PC-9 (cell line): ENCODE results near the gene A4GALT. TPM values are rescaled to one million over a fixed set of nuclear protein-coding genes. Genes with fewer than 3 reads are reported as not detected.
"Not testable (repeated sequence)": the region's sequence is repeated elsewhere in the genome, so short reads cannot be mapped to it uniquely, and the experiment has no call there.

Experiments
- BruUV-seq: library from RNA; stranded (reverse); fragments of 400-500 nt; replicated peaks from 2 replicates; lab custom pipeline; 2021; lab: Mats Ljungman, UMichigan
- CTCF ChIA-PET: fragments of 300-600 bp; sonication (Branson Sonifier 250); formaldehyde crosslinking; loops from one replicate; lab custom pipeline; 2022; ENCODE audit warnings: antibody characterized with exemption; lab: Charles Lee
- POLR2A ChIA-PET: fragments of 300-600 bp; sonication (Branson Sonifier 250); formaldehyde crosslinking; loops from one replicate; lab custom pipeline; 2022; ENCODE audit warnings: antibody characterized with exemption; ENCODE audit not compliant: unreplicated experiment; lab: Charles Lee
- DNase-seq, 2 experiments: peaks; one replicate each; pipeline versions ENCODE4 v3.0.0 to v3.0.0-alpha.2; 2015 to 2022; ENCODE audit warnings: mixed read lengths in 1 of 2
- H2AFZ ChIP-seq: fragments of 200-600 bp; sonication (generic); 2 replicates; pipeline ENCODE4 v1.8.1; 2017; ENCODE audit warnings: antibody characterized with exemption
- H3F3A ChIP-seq: fragments of 200-600 bp; sonication (generic); 2 replicates; pipeline ENCODE4 v1.8.1; 2017; ENCODE audit warnings: antibody characterized with exemption, mild to moderate bottlenecking, low read depth; ENCODE audit not compliant: insufficient read depth
- H3K27ac ChIP-seq: fragments of 200-600 bp; sonication (generic); 2 replicates; pipeline ENCODE4 v1.6.1; 2016; ENCODE audit warnings: mixed run types
- H3K27me3 ChIP-seq: fragments of 200-600 bp; sonication (generic); 2 replicates; pipeline ENCODE4 v1.6.1; 2016; ENCODE audit warnings: low read depth, mixed run types; ENCODE audit not compliant: insufficient read depth
- H3K36me3 ChIP-seq: fragments of 200-600 bp; sonication (generic); 2 replicates; pipeline ENCODE4 v1.6.1; 2016; ENCODE audit warnings: low read depth, mixed run types
- H3K4me1 ChIP-seq: fragments of 200-600 bp; sonication (generic); replicated peaks from 2 replicates; pipeline ENCODE4 v1.6.1; 2016; ENCODE audit warnings: mixed run types; ENCODE audit not compliant: insufficient read depth
- H3K4me2 ChIP-seq: fragments of 200-600 bp; sonication (generic); 2 replicates; pipeline ENCODE4 v1.6.1; 2017; ENCODE audit warnings: mixed run types
- H3K4me3 ChIP-seq: fragments of 200-600 bp; sonication (generic); 2 replicates; pipeline ENCODE4 v1.6.1; 2016; ENCODE audit warnings: mixed run types
- H3K79me2 ChIP-seq: fragments of 200-600 bp; sonication (generic); 2 replicates; pipeline ENCODE4 v1.6.1; 2017; ENCODE audit warnings: low read depth, mixed run types
- H3K9me2 ChIP-seq: fragments of 200-600 bp; sonication (generic); 2 replicates; pipeline ENCODE4 v1.8.1; 2017; ENCODE audit warnings: mild to moderate bottlenecking; ENCODE audit not compliant: insufficient read depth
- H3K9me3 ChIP-seq: fragments of 200-600 bp; sonication (generic); 2 replicates; pipeline ENCODE4 v1.8.1; 2016; ENCODE audit warnings: low read depth; ENCODE audit not compliant: insufficient read depth
- H4K20me1 ChIP-seq: fragments of 200-600 bp; sonication (generic); 2 replicates; pipeline ENCODE4 v1.8.1; 2017; ENCODE audit not compliant: insufficient read depth
- EZH2 ChIP-seq: fragments of 200-600 bp; sonication (generic); IDR thresholded peaks from 2 replicates; pipeline ENCODE4 v1.8.0; 2017; ENCODE audit warnings: antibody characterized with exemption, low read depth
- intact Hi-C: fragments of 100-400 bp; cut with micrococcal nuclease; formaldehyde crosslinking; loops from one replicate; pipeline ENCODE4 v1.10.0; 2022; ENCODE audit not compliant: unreplicated experiment
- total RNA-seq: library from RNA; stranded (reverse); gene quantifications from 2 replicates; pipeline ENCODE4 v1.2.3, GENCODE V29; 2021
- TF ChIP-seq, protein P1 (sequence below): fragments of 200-600 bp; sonication (generic); conservative IDR thresholded peaks from 2 replicates; pipeline ENCODE4 v1.6.1; 2017; ENCODE audit warnings: mixed run types, antibody characterized with exemption, mild to moderate bottlenecking, moderate library complexity

A4GALT gene
- total RNA-seq, 1 experiment from 2014 or later, result 17.1 TPM

DNA sequence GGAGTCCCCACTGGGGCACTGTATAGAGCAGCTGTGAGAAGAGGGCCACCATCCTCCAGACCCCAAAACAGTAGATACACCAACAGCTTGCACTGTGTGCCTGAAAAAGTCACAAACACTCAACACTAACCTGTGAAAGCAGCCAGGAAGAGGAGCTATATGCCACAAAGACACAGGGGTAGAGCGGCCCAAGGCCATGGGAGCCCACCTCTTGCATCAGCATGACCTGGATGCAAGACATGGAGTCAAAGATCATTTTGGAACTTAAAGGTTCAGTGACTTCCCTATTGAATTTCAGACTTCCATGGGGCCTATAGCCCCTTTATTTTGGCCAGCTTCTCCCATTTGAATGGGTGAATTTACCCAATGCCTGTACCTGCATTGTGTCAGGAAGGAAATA, 41.8 kb downstream of the A4GALT start:
- Histone ChIP-seq H3K79me2 (no peaks in the 10 kb centered on the region), H3K4me1 (peaks cover 18% of the 10 kb centered on the region), H3K9me2 (no peaks in the 10 kb centered on the region), H3F3A (peaks cover 18% of the 10 kb centered on the region; the same call in 1 of the 2 replicates), H3K4me2 (no peak overlapping the region), H3K27ac (no peak overlapping the region), H3K36me3 (no peaks in the 10 kb centered on the region), H2AFZ (no peak overlapping the region), H3K27me3 (no peaks in the 10 kb centered on the region), H4K20me1 (no peaks in the 10 kb centered on the region), H3K4me3 (no peak overlapping the region), H3K9me3 (peaks cover 15% of the 10 kb centered on the region; the same call in 1 of the 2 replicates)
- ChIA-PET CTCF (no interaction called here), POLR2A (no interaction called here)
- intact Hi-C loops, result no loop called here
- no peak for DNase-seq
- TF ChIP-seq, protein P1, sequence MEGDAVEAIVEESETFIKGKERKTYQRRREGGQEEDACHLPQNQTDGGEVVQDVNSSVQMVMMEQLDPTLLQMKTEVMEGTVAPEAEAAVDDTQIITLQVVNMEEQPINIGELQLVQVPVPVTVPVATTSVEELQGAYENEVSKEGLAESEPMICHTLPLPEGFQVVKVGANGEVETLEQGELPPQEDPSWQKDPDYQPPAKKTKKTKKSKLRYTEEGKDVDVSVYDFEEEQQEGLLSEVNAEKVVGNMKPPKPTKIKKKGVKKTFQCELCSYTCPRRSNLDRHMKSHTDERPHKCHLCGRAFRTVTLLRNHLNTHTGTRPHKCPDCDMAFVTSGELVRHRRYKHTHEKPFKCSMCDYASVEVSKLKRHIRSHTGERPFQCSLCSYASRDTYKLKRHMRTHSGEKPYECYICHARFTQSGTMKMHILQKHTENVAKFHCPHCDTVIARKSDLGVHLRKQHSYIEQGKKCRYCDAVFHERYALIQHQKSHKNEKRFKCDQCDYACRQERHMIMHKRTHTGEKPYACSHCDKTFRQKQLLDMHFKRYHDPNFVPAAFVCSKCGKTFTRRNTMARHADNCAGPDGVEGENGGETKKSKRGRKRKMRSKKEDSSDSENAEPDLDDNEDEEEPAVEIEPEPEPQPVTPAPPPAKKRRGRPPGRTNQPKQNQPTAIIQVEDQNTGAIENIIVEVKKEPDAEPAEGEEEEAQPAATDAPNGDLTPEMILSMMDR, result no peak
- TF ChIP-seq EZH2, result no peak
- no TSS peak for BruUV-seq

DNA sequence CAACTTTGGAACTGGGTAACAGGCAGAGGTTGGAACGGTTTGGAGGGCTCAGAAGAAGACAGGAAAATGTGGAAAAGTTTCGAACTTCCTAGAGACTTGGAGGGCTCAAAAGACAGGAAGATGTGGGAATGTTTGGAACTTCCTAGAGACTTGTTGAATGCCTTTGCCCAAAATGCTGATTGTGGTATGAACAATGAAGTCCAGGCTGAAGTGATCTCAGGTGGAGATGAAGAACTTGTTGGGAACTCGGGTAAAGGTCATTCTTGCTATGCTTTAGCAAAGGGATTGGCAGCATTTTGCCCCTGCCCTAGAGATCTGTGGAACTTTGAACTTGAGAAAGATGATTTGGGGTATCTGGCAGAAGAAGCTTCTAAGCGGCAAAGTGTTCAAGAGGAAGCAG, 42.7 kb downstream of the A4GALT start:
- BruUV-seq, intact Hi-C loops, H2AFZ ChIP-seq, CTCF ChIA-PET, DNase-seq, H3K27me3 ChIP-seq, POLR2A ChIA-PET, H4K20me1 ChIP-seq, H3K36me3 ChIP-seq, H3K9me2 ChIP-seq, H3K4me3 ChIP-seq, H3K27ac ChIP-seq, H3K4me2 ChIP-seq, H3K79me2 ChIP-seq: not testable (repeated sequence)
- Histone ChIP-seq H3F3A (peaks cover 18% of the 10 kb centered on the region; the same call in 1 of the 2 replicates), H3K9me3 (peaks cover 15% of the 10 kb centered on the region; the same call in 1 of the 2 replicates), H3K4me1 (peaks cover 18% of the 10 kb centered on the region)

DNA sequence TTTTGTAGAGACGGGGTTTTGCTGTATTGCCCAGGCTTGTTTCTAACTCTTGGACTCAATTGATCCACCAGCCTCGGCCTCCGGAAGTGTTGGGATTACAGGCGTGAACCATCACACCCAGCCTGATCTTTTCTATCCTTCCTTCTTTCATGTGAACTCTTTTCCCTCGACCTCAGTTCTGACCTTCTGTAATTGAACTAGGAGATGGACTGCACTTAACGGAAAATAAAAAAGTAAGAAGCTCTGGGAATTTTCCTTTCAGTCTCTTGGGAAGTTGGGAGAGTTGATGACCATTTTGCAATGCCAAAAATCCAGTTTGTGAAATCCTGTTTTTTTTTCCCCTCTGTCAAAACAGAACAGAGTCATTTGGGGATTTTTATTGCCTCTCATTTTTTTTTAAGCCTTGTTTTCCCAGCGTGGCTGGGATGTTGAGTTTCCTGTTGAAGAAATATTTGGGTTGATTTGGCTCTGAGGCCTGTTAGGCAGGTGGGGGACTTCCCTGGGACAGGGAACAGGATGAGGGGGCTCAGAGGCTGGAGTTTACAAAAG, 44.5 kb downstream of the A4GALT start:
- intact Hi-C loops, result no loop called here
- ChIA-PET CTCF (no interaction called here), POLR2A (no interaction called here)
- Histone ChIP-seq H3K27ac (peak overlapping the region; percentile 9; the same call in 1 of the 2 replicates), H2AFZ (0 out of 2 replicates have a peak overlapping the region, but pooled peaks have one; percentile 4), H3K79me2 (no peaks in the 10 kb centered on the region), H3K9me3 (peaks cover 15% of the 10 kb centered on the region; the same call in 1 of the 2 replicates), H3K4me3 (no peak overlapping the region), H3K4me1 (peaks cover 18% of the 10 kb centered on the region), H3F3A (peaks cover 23% of the 10 kb centered on the region; the same call in 1 of the 2 replicates), H3K4me2 (no peak overlapping the region), H4K20me1 (no peaks in the 10 kb centered on the region), H3K36me3 (no peaks in the 10 kb centered on the region), H3K27me3 (no peaks in the 10 kb centered on the region), H3K9me2 (no peaks in the 10 kb centered on the region)
- no TSS peak for BruUV-seq
- TF ChIP-seq, protein P1, result no peak
- no peak for TF ChIP-seq EZH2
- no peak for DNase-seq
